ENCODE measurements around the gene CCDC85A.

Gene CCDC85A

DNA sequence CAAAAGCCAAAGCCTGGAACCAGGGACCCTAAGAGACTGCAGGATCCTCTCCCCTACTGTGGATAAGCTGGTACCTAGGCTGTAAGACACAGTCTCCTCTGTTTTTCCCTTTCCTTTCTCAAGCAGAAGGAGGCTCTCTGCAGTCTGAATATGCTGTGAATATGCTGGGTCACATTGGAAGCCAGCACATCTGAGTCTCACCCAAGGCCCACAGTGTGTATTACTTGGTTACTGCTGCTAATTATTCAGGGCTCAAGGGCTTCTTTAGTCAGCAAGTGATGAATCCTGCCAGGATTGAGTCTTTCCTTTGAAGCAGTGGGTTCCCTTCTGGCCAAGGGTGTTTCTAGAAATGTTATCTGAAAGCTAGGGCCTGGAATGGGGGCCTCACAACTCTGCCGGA, 60.7 kb downstream of the CCDC85A start:
- no peak for DNase-seq

- no peak for DNase-seq
Measured at GRCh38 chr2:56244911-56245530, 61.2 kb downstream of the CCDC85A start.

GRCh38 chr2:56248965-56249742, 65.4 kb downstream of the CCDC85A start:
- DNase-seq = no peak

GRCh38 chr2:56250153-56250729, 66.5 kb downstream of the CCDC85A start:
- DNase-seq = no peak

- DNase-seq = no peak
Measured at GRCh38 chr2:56260415-56260814, 76.6 kb downstream of the CCDC85A start.

GRCh38 chr2:56262241-56262640, 78.5 kb downstream of the CCDC85A start:
- no peak for DNase-seq

DNA sequence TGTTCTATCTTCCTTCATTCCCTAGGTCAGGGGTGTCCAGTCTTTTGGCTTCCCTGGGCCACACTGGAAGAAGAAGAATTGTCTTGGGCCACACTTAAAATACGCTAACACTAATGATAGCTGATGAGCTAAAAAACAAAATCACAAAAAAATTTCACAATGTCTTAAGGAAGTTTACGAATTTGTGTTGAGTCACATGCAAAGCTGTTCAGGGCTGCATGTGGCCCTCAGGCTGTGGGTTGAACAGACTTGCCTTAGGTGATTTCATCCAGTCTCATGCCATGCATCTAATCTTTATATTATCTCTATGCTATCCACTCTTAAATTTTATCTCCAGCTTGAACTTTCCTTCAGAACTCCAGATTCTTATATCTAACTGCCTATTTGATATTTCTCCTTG, 80.1 kb downstream of the CCDC85A start:
- no peak for DNase-seq

- peak; percentile 35 to 59 for DNase-seq
Measured at GRCh38 chr2:56266761-56267414, 83.1 kb downstream of the CCDC85A start.

DNA sequence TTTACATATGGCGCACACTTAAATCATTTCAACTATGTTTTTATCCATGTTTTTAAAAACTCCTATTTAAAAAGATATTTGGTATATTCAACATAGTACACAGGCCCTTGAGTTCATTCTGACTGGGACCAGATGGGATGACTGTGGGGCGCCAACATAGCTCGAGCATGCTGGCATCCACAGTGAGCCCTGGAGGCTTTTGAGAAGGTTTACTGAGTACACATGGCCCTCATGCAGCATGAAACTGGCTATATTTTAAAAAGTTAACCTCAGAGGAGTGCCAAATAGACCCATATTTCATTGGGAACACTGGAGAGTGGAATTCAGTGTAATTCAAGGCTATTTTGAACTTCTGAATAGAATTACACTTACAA, 83.6 kb downstream of the CCDC85A start:
- no peak for DNase-seq

GRCh38 chr2:56268856-56269255, 85.1 kb downstream of the CCDC85A start:
- DNase-seq = no peak

GRCh38 chr2:56271275-56271674, 87.5 kb downstream of the CCDC85A start:
- DNase-seq = no peak

DNA sequence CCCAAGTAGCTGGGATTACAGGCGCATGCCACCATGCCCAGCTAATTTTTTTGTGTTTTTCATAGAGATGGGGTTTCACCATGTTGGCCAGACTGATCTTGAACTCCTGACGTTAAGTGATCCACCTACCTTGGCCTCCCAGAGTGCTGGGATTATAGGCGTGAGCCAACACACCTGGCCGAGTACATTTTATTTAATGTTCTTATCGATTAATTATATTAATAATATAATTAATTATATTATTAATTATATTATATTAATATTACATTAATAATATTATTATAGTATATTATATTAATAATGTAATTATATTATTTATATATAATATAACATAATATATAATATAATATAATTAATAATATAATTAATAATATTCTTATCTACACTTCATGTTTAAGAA, 101.4 kb downstream of the CCDC85A start:
- DNase-seq = no peak

DNA sequence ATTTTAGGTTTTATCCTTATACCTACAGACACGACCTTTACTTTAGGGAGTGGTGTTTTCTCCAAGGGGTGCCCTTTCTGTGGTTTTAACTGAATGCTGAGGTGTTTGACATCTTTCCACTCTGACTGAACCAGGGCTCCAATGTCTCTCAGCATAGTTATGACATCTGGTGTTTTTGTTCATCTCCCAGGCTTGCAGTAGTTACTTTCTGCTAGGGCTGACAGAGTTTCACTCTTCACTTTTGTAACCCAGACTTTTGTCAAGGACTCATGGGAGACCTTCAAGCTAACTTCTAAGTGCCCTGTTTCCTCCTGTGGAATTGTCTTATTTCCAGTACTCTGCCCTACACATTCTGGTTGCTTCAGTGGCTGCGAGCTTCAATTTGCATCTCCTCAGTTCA, 103.1 kb downstream of the CCDC85A start:
- no peak for DNase-seq

GRCh38 chr2:56287508-56287907, 103.7 kb downstream of the CCDC85A start:
- DNase-seq = no peak

DNA sequence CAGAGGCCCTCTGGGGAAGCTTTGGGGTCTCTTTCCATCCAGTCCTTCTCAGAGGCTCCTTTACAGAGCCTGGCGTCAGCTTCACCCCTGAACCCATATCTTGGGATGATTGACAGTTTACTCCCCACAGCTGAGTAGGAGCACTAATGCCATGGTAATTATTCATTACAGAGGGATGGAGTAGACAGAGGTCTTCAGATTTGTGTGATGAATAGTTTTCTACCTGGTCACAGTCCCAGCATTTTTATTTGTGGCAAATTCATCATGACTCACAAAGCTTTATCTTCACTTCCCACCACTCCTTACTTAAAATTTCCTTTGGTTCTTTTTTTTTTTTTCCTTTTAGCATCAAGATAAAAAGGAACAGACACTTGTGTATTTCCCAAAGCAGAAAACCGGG, 104.2 kb downstream of the CCDC85A start:
- no peak for DNase-seq

DNA sequence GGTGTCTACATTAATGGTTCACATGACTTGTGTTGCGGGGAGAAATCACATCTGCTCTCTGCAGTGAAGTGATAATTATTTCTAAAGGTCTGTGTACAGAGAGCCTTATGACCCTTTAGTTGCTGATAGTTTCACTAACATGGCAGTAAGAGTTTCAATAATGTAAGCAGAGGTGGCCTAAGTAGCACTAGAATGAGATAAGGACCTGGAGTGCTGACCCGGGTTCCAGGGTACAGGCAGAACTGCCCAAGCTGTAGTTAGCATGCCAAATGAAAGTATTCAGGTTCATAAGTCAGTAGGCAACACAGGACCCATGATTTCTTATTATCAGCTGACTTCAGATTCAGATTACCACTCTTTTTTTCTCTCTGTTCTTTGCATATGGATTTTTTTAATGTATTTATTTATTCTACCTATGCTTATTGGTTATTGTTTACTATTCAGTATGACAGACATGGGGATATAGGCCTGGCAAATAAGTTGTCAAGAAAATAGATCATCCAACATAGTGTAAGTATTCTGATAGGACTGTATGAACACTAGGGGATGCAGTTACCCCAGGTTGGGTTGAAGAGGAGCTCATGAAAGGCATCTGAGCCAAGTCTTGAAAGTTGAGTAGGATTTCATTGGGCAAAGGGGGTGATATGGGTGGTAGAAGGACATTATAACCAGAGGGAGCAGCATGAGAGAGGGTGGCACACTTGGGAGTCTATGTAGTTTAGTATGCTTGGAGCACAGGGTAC, 105.2 kb downstream of the CCDC85A start:
- DNase-seq = no peak

- no peak for DNase-seq
Measured at GRCh38 chr2:56291711-56292110, 107.9 kb downstream of the CCDC85A start.

- no peak for DNase-seq
Measured at GRCh38 chr2:56292951-56293350, 109.2 kb downstream of the CCDC85A start.

DNA sequence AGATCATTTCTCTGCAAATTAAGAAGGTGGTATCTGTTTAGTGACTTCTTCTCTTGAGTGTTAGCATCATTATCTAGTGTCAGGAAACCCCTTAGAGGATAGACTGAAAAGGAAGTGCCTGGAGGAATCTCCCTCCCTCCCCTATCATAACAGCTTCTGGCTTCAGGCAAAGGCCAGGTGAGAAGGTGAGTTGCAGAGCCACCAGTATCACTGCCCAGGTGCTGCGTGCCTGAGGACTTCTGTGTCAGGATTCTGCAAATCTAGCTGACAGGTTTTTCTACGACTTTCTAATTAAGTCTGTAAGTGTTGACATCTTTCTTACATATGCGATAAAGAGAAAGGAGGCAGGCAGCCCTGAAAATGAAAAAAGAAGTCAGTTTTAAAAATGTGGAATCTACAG, 111.9 kb downstream of the CCDC85A start:
- no peak for DNase-seq

GRCh38 chr2:56297671-56298070, 113.9 kb downstream of the CCDC85A start:
- no peak for DNase-seq

DNA sequence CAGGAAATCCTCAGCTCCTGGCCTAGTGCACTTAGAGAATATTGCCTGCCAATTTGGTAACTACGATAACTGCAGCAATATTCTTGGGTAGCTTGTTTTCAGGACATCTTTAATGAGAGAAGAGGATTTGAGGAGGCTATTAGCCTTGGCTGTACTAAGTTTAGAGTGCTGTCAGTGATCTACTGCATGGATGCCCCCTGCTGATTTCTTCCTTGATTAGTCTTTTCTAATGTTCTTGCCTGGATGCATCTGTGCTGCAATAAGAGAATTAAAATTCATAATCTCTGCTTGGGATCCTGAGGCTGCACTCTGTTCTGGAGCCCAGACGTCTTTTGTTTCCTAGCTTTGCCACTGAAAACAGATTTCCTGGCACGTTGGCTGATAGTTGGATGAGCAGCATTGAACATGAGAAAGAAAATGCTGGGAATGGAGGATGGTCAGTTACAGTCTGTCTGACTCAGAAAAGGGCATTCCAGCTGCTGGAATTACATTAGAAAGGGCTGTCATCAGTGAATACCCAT, 115.4 kb downstream of the CCDC85A start:
- no peak for DNase-seq

GRCh38 chr2:56309626-56310170, 125.9 kb downstream of the CCDC85A start:
- DNase-seq = no peak

DNA sequence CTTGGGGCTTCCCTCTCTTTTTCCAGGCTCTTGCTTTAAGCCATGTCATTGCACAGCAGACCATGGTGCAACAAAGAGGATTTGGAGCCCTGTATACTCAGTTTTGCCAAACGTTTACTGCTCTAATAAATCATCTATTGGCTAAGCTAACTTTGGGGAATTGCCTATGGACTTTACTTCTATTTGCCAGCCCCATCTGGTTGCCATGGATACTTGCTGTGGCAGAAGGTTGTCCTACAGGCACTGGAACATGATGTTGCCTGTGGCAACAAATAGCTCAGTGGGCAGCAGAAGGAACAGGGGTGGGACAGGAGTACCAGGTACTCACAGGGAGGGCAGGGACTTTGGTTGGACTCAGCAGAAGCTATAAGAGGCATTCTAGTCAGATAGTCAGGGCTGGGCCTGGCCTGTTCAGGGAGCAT, 129.7 kb downstream of the CCDC85A start:
- no peak for DNase-seq
